Stomach (tissue), 9 donors: Measurements from ENCODE around the gene RHCG. TPM values are rescaled to one million over a fixed set of nuclear protein-coding genes. Genes with fewer than 3 reads are reported as not detected.

Experiments
- DNase-seq, 2 donors: peaks; one replicate each; pipeline versions ENCODE4 v3.0.0 to v3.0.0-alpha.2; 2013 to 2019
- H3K27ac ChIP-seq, 5 donors: fragments of 200-600 bp in 4 of 5; sonication (generic) in 4 of 5; one replicate each; pipeline ENCODE4 v1.5.1; 2013 to 2019; ENCODE audit warnings: mild to moderate bottlenecking in 1 of 5, moderate library complexity in 1 of 5
- H3K27me3 ChIP-seq, 3 donors: fragments of 200-600 bp; sonication (generic); one replicate each; pipeline ENCODE4 v1.5.1; 2017 to 2019; ENCODE audit warnings: mixed run types in 1 of 3
- H3K36me3 ChIP-seq, 4 donors: fragments of 200-600 bp; sonication (generic); 1 replicate in 3 of 4; 2 replicates in 1 of 4; pipeline ENCODE4 v1.5.1; 2016 to 2019
- H3K4me1 ChIP-seq, 4 donors: fragments of 200-600 bp; sonication (generic); one replicate each; pipeline ENCODE4 v1.5.1; 2016 to 2019
- H3K4me3 ChIP-seq, 4 donors: fragments of 200-600 bp; sonication (generic) in 3 of 4; one replicate each; pipeline ENCODE4 v1.5.1; 2016 to 2019; ENCODE audit warnings: mild to moderate bottlenecking in 1 of 4
- H3K9me3 ChIP-seq, 4 donors: fragments of 200-600 bp; sonication (generic); one replicate each; pipeline ENCODE4 v1.5.1; 2016 to 2019
- EP300 ChIP-seq: sonication (generic); formaldehyde crosslinking; IDR thresholded peaks from one replicate; pipeline ENCODE4 v1.6.1; 2017; ENCODE audit warnings: antibody characterized with exemption
- POLR2A ChIP-seq, 4 donors: fragments of 450-650 bp; IDR thresholded peaks; one replicate each; pipeline ENCODE4 v1.6.1; 2016; ENCODE audit warnings: antibody characterized with exemption in 4 of 4, control low read depth in 2 of 4, mild to moderate bottlenecking in 1 of 4, moderate library complexity in 1 of 4
- POLR2AphosphoS5 ChIP-seq, 3 donors: sonication (generic); formaldehyde crosslinking; IDR thresholded peaks; one replicate each; pipeline ENCODE4 v1.6.1; 2016; ENCODE audit warnings: antibody characterized with exemption in 3 of 3
- WGBS, 5 donors: extraction: QIAGEN DNeasy Blood & Tissue Kit in 3 of 5; methylation state at CpG; one replicate each; pipeline versions ENCODE4 v1.1.5 to v1.1.7; 2013 to 2018; 5-methylcytosine and 5-hydroxymethylcytosine counted together
- intact Hi-C: fragments of 100-400 bp; cut with DNase I; formaldehyde crosslinking; loops from one replicate; pipeline ENCODE4 v1.15.1; 2023; ENCODE audit warnings: low total_unique reads
- polyA plus RNA-seq, 3 donors: library from polyadenylated mRNA; stranded (reverse); fragments of 200-250 nt; gene quantifications; one replicate each; pipeline ENCODE4 v1.2.3, GENCODE V29; 2013
- total RNA-seq, 5 donors: library from RNA; depleted of rRNA; stranded (reverse); fragments of >200 nt; gene quantifications; one replicate each; pipeline versions ENCODE4 v1.1.0 to v1.2.3, GENCODE V29; 2014 to 2016
- TF ChIP-seq, protein P1 (sequence below), 7 experiments: fragments of 450-650 bp in 4 of 7; fragments of 200-600 bp in 3 of 7; sonication (generic) in 3 of 7; IDR thresholded peaks; one replicate each; pipeline ENCODE4 v1.5.1; 2016 to 2019; ENCODE audit warnings: antibody characterized with exemption in 7 of 7, control low read depth in 2 of 7, mild to moderate bottlenecking in 1 of 7
- donor health status: healthy with polysubstance abuse.
- donor health status: Bipolar disorder and iron deficiency.
- donor health status: healthy.

The RHCG gene
- total and polyA plus RNA-seq, 8 donors, result 0.19 to 1,120 (median 4.4) TPM; not detected in 2

DNA sequence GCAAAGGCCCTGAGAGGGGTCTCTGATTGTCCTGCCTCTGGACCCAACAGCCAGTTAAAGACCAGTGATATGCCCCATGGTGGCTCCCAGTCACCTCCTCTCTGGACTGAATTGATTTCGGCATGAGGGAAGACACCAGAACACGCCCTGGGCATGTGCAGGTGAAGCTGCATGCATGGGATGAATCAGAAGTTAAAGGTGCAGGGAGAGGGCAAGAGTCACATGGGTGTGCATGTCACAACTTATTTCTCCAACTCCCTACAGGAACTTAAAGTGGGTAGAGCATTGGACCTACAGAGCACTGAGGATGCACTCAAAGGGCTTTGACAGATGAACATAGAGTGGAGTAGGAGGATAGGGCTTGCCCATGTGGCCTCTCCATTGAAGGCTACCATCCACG is 16.9 kb upstream of the RHCG start:
- Histone ChIP-seq H3K27ac (no peak overlapping the region), H3K9me3 (peaks cover 0 to under 1% (median 0%) of the 10 kb centered on the region in 4 donors), H3K27me3 (peaks cover 0 to 43% (median 2%) of the 10 kb centered on the region in 3 donors), H3K4me1 (no peaks in the 10 kb centered on the region), H3K36me3 (no peaks in the 10 kb centered on the region), H3K4me3 (no peak overlapping the region)
- no peak for DNase-seq
- TF ChIP-seq POLR2A (IDR thresholded peaks at IDR 0.05), result no peak
- TF ChIP-seq, protein P1, sequence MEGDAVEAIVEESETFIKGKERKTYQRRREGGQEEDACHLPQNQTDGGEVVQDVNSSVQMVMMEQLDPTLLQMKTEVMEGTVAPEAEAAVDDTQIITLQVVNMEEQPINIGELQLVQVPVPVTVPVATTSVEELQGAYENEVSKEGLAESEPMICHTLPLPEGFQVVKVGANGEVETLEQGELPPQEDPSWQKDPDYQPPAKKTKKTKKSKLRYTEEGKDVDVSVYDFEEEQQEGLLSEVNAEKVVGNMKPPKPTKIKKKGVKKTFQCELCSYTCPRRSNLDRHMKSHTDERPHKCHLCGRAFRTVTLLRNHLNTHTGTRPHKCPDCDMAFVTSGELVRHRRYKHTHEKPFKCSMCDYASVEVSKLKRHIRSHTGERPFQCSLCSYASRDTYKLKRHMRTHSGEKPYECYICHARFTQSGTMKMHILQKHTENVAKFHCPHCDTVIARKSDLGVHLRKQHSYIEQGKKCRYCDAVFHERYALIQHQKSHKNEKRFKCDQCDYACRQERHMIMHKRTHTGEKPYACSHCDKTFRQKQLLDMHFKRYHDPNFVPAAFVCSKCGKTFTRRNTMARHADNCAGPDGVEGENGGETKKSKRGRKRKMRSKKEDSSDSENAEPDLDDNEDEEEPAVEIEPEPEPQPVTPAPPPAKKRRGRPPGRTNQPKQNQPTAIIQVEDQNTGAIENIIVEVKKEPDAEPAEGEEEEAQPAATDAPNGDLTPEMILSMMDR (IDR thresholded peaks at IDR 0.05), result no peak
- TF ChIP-seq POLR2AphosphoS5 (IDR thresholded peaks at IDR 0.05), result no peak
- TF ChIP-seq EP300, result no peak
- intact Hi-C loops, result no loop called here
- WGBS, 5 donors, result 62 to 82% (median 73%) methylated on average over 3 of the region's 3 CpGs

- Histone ChIP-seq H3K36me3 (no peaks in the 10 kb centered on the region), H3K4me1 (no peaks in the 10 kb centered on the region), H3K27ac (no peak overlapping the region), H3K27me3 (peaks cover 0 to 43% (median 2%) of the 10 kb centered on the region in 3 donors), H3K9me3 (no peaks in the 10 kb centered on the region), H3K4me3 (no peak overlapping the region)
- TF ChIP-seq EP300 (no peak), POLR2A (IDR thresholded peaks at IDR 0.05) (no peak), POLR2AphosphoS5 (IDR thresholded peaks at IDR 0.05) (no peak)
- no peak for DNase-seq
- intact Hi-C loops, result no loop called here
- 56 to 71% (median 64%) methylated on average over 4 of the region's 4 CpGs for WGBS, 5 donors
Observed at GRCh38 chr15:89512631-89513030, 16.2 kb upstream of the RHCG start.

GRCh38 chr15:89506026-89506686 is 9.8 kb upstream of the RHCG start:
- Histone ChIP-seq H3K27me3 (peaks cover 0 to 45% (median 7%) of the 10 kb centered on the region in 3 donors), H3K9me3 (peaks cover 0 to 9% (median 0%) of the 10 kb centered on the region in 4 donors), H3K4me1 (no peaks in the 10 kb centered on the region), H3K4me3 (no peak overlapping the region), H3K27ac (no peak overlapping the region), H3K36me3 (no peaks in the 10 kb centered on the region)
- intact Hi-C loops, result no loop called here
- WGBS, 5 donors, result 70 to 79% (median 77%) methylated on average over 3 to 4 of the region's 4 CpGs
- no peak for TF ChIP-seq POLR2A (IDR thresholded peaks at IDR 0.05)
- no peak for DNase-seq

DNA sequence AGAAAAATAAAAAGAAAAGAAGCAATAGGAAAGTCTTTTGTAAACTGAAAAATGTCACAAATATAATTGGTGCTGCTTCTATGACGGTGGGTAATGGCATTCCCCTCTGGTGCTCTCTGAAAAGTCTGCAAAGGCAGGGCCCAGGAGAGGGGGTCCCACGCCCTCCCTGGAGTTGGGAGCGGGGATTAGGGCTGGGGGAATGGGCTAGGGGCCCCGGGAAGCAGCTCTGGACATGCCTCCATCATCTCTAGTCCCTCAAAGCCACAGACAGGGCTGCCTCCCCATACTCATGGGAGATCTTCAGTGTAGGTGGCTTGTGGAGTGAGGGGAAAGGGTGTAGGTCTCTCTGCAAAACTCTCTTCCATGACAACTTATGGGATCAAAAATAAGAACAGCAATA is 7.8 kb upstream of the RHCG start:
- Histone ChIP-seq H3K9me3 (peaks cover 0 to 9% (median 0%) of the 10 kb centered on the region in 4 donors), H3K36me3 (no peaks in the 10 kb centered on the region), H3K4me1 (no peaks in the 10 kb centered on the region), H3K4me3 (no peak overlapping the region), H3K27ac (no peak overlapping the region), H3K27me3 (peaks cover 0 to 65% (median 14%) of the 10 kb centered on the region in 3 donors)
- intact Hi-C loops, result no loop called here
- WGBS, 5 donors, result 45 to 61% (median 53%) methylated on average over 4 of the region's 4 CpGs
- no peak for DNase-seq
- TF ChIP-seq, protein P1 (IDR thresholded peaks at IDR 0.05), result no peak
- TF ChIP-seq EP300, result no peak
- no peak for TF ChIP-seq POLR2A (IDR thresholded peaks at IDR 0.05)
- no peak for TF ChIP-seq POLR2AphosphoS5 (IDR thresholded peaks at IDR 0.05)

DNA sequence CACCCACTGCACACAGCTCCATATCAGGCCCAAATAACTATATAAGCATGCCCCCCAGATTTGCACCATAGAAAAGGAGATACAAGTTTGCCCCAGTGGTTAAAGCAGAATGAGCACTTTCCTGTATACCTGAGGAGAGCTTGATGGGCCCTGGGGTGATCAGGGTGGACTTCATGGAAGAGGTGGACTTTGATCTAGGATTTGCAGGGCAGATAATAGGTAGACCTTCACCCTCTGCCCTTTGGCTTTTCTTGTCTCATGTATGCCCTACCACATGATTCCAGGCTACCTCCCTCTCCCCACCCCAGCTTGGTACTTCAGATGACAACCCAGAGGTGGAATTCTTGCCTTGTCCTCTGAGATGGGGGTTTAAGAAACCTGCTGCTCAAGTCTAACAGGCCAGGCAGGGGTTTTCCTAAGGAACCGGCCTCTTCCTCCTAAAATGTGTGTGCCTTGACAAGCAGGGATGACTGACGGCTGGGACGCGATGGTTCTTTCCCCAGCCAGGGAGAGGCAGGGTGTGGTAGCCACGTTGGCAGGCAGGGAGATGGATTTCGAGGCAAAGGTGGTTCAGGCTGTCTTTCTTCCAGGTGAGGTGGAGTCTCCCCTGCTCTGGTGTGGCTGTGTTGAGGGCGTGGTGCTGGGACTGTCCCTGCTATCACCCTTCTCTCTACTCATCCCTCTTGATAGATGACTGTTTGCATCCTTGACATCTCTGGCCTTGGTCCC is 6.6 kb upstream of the RHCG start:
- H3K27me3 ChIP-seq, result peaks cover 0 to 76% (median 26%) of the 10 kb centered on the region in 3 donors
- H3K4me3 ChIP-seq, result no peak overlapping the region
- H3K9me3 ChIP-seq, result peaks cover 0 to 9% (median 0%) of the 10 kb centered on the region in 4 donors
- no peak for DNase-seq
- TF ChIP-seq EP300 (no peak), POLR2A (IDR thresholded peaks at IDR 0.05) (no peak), POLR2AphosphoS5 (IDR thresholded peaks at IDR 0.05) (no peak)
- TF ChIP-seq, protein P1 (IDR thresholded peaks at IDR 0.05), result no peak
- no peaks in the 10 kb centered on the region for H3K36me3 ChIP-seq
- no peak overlapping the region for H3K27ac ChIP-seq
- intact Hi-C loops, result no loop called here
- 41 to 60% (median 53%) methylated on average over 7 of the region's 7 CpGs for WGBS, 5 donors
- H3K4me1 ChIP-seq, result no peaks in the 10 kb centered on the region
